WTC11 (cell line): ENCODE measurements around the gene CLCNKB.

ENCODE experiments used
- ATF6 ChIP-seq: sonication (generic); formaldehyde crosslinking; IDR thresholded peaks from 2 replicates; pipeline ENCODE4 v1.8.1; 2023; ENCODE audit warnings: mild to moderate bottlenecking, missing genetic modification reagents
- CTCF ChIP-seq: fragments of 200-600 bp; IDR thresholded peaks from 2 replicates; pipeline ENCODE4 v1.8.0; 2022; ENCODE audit warnings: antibody characterized with exemption
- E2F1 ChIP-seq: sonication (generic); formaldehyde crosslinking; IDR thresholded peaks from 2 replicates; pipeline ENCODE4 v1.8.0; 2022; ENCODE audit warnings: mild to moderate bottlenecking, missing genetic modification reagents
- FOXK1 ChIP-seq: sonication (generic); formaldehyde crosslinking; IDR thresholded peaks from 2 replicates; pipeline ENCODE4 v1.8.0; 2022; ENCODE audit warnings: mild to moderate bottlenecking, moderate library complexity, missing genetic modification reagents
- HMGXB4 ChIP-seq: sonication (generic); formaldehyde crosslinking; IDR thresholded peaks from 2 replicates; pipeline ENCODE4 v1.8.1; 2023; ENCODE audit warnings: mild to moderate bottlenecking, moderate library complexity, missing genetic modification reagents
- IRF1 ChIP-seq: sonication (generic); formaldehyde crosslinking; IDR thresholded peaks from 2 replicates; pipeline ENCODE4 v1.8.0; 2023; ENCODE audit warnings: missing genetic modification reagents
- NFATC4 ChIP-seq: fragments of 250-450 bp; sonication (Bioruptor Pico); IDR thresholded peaks from 2 replicates; pipeline ENCODE4 v1.9.0; 2021; ENCODE audit warnings: mild to moderate bottlenecking
- NFYB ChIP-seq: sonication (generic); formaldehyde crosslinking; conservative IDR thresholded peaks from 2 replicates; pipeline ENCODE4 v1.8.0; 2022; ENCODE audit warnings: low read depth, missing genetic modification reagents
- USF2 ChIP-seq: sonication (generic); formaldehyde crosslinking; IDR thresholded peaks from 2 replicates; pipeline ENCODE4 v1.8.1; 2023; ENCODE audit warnings: mild to moderate bottlenecking, missing genetic modification reagents, moderate library complexity
- ZNF121 ChIP-seq: sonication (generic); formaldehyde crosslinking; IDR thresholded peaks from 2 replicates; pipeline ENCODE4 v1.8.0; 2023; ENCODE audit warnings: missing genetic modification reagents
- ZNF425 ChIP-seq: fragments of 250-450 bp; sonication (Bioruptor Pico); conservative IDR thresholded peaks from 2 replicates; pipeline ENCODE4 v1.9.0; 2021; ENCODE audit warnings: mild to moderate bottlenecking

- TF ChIP-seq CTCF (no peak), NFATC4 (CRISPR knock-in tag) (no peak), IRF1 (no peak), FOXK1 (CRISPR knock-in tag) (no peak), USF2 (no peak), E2F1 (CRISPR knock-in tag) (no peak), ATF6 (CRISPR knock-in tag) (no peak), ZNF425 (CRISPR knock-in tag) (no peak), NFYB (CRISPR knock-in tag) (no peak), HMGXB4 (CRISPR knock-in tag) (no peak), ZNF121 (CRISPR knock-in tag) (no peak)
These were observed 31.9 kb downstream of the CLCNKB start for GRCh38 chr1:16075337-16076030.
